NCI-H2107 (cell line): Measurements from ENCODE around the gene ZNF416.

Experiments
- DNase-seq: peaks from one replicate; lab custom pipeline; 2025; lab: John Stamatoyannopoulos, UW

ZNF416 gene

DNA sequence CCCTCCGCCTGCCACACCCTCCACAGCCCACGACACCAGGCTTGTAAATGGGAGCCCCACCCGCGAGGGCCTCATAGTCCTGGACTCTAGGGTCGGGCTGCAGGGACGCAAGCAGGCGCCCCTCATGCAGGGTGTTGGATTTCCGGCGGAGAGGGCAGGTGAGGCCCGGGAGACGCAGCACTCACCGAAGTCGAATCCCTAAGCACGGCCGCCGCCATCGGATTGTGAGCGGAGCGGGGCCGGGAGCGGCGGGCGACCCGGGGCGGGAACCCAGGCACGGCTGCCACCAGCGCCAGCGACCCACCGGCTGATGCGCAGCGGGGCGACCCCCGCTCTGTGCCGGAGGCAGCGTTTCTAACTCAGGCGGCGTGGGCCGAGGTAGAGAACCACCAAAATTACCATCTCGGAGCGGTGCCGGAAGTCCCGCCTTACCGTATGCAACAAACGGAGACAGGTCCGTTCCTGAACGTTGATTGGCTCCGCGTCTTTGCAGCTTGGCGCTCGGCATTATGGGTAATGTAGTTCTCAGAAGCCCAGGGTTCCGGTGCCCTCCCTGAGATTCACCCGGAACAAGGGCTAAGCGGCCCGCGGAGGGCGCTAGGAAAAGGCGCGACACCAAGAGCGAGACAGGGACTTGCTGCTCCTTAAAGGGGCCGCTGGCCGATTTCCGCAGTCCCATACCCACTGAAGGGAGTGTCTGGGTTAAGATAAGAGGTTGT, at the start of gene ZNF416:
Gene ZNF416 (minus strand): TSS at position 425 of the 719 bp plus-strand sequence. CDS start 207 bp downstream, at position 218.
- DNase-seq, result peak; percentile 88

DNA sequence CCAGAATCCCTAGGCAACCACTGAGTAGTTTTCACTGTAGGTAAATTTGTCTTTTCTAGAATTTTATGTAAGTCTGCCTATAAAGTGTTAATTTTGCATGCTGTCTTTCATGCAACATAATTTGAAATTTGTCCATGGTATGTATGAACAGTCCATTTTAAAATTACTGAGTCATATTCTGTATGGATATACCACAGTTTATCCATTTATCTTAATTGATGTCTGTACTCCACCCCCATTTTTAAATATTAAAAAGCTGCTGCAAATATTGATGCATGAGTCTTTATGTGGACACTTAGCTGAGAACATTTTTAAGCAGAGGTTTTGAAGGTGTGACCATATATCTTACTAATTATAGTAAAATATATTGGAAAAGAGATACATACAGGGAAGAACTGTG, 44.4 kb upstream of the ZNF416 start:
- no peak for DNase-seq

DNA sequence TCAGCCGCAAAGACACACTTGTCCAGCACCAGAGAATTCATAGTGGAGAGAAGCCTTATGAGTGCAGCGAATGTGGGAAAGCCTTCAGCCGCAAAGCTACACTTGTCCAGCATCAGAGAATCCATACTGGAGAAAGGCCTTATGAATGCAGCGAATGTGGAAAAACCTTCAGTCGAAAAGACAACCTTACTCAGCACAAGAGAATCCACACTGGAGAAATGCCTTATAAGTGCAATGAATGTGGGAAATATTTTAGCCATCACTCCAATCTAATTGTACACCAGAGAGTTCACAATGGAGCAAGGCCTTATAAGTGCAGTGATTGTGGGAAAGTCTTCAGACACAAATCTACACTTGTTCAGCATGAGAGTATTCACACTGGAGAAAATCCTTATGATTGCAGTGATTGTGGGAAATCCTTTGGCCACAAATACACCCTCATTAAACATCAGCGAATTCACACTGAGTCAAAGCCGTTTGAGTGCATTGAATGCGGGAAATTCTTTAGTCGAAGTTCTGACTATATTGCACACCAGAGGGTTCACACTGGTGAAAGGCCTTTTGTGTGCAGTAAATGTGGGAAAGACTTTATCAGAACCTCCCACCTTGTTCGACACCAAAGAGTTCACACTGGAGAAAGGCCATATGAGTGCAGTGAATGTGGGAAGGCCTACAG, 42.1 kb upstream of the ZNF416 start:
- DNase-seq, result no peak

DNA sequence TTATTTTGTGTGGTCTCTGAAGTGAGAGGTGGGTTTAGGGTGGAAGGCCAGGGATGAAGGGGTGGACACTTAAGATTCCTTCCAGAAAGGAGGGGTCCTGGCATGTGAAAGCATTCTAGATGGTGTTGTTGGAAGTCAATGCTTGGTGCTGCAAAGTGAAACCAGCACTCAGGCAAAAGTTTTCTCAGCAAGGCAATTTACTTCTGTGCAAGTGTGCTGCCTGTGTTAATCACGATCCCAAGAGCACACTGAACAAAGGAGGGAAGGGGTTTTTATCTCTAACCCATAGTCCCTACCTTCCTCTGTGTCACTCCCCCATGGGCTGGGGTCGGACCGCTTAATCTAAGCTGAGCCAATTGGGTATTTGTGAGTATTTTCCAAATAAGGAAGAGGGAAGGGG, 36.6 kb upstream of the ZNF416 start:
- no peak for DNase-seq

DNA sequence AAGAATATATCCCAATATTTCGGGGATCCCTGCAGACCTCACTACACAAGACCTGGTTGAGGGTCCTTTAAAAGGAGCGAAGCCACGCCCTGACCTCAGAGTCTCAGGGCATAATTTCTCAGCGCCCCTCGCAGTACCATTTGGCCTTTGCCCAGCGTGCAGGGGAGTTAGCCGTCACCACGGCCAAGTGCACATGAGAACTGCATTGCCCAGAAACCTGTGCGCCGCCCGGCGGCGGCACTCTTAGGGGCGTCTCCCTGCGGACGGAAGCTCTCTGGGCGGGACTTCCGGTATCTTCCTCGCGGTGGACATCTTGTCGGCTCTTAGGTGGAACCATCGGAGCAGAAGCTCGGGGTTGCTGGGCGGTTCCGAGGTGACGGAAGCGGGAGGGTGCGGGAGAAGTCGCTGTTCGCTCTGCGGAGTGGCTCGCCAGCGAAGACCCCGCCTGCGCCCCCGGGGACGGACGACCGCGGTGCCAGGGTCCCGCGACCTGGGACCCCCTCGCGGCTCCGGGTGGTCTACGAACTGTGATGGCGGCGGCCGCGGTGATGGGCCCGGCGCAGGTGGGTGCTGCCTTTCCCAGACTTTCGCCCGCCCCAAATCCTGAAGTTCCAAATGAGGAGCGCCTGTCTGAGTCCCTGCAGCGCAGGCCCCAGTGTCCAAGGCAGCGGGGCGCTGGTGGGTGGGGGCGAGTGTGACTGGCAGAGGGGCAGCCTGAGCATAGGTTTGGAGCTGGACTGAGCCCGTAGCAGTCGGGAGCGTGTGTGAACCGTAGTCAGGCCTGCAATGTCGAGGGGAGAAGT, 35.4 kb upstream of the ZNF416 start, which contains the start of gene ZNF134:
Gene ZNF134 (plus strand): TSS at position 302 of the 803 bp plus-strand sequence. CDS start 5,227 bp downstream, outside the sequence.
- DNase-seq, result peak; percentile 50

DNA sequence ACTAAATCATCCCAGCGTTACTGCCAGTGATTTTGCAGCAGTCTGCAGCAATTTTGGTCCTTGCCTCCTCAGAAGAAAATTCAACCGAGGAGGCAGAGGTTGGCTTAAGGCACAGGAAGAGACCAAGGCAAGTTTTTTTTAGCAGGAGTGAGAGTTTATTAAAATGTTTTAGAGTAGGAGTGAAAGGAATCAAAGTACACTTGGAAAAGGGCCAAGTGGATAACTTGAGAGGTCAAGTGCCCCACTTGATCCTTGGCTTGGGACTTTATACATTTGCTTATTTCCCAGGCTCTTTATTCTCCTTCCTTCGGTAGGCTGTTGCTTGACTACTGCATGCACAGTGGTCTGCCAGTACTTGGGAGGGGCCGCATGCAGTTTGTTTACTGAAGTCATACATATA, 32.4 kb upstream of the ZNF416 start:
- no peak for DNase-seq

DNA sequence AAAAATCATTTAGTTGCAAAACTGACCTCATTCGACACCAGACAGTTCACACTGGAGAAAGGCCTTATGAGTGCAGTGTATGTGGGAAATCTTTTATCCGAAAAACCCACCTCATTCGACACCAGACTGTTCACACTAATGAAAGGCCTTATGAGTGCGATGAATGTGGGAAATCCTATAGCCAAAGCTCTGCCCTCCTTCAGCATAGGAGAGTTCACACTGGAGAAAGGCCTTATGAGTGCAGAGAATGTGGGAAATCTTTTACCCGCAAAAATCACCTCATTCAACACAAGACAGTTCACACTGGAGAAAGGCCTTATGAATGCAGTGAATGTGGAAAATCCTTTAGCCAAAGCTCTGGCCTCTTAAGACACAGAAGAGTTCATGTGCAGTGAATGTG, 28.2 kb upstream of the ZNF416 start:
- DNase-seq, result no peak

DNA sequence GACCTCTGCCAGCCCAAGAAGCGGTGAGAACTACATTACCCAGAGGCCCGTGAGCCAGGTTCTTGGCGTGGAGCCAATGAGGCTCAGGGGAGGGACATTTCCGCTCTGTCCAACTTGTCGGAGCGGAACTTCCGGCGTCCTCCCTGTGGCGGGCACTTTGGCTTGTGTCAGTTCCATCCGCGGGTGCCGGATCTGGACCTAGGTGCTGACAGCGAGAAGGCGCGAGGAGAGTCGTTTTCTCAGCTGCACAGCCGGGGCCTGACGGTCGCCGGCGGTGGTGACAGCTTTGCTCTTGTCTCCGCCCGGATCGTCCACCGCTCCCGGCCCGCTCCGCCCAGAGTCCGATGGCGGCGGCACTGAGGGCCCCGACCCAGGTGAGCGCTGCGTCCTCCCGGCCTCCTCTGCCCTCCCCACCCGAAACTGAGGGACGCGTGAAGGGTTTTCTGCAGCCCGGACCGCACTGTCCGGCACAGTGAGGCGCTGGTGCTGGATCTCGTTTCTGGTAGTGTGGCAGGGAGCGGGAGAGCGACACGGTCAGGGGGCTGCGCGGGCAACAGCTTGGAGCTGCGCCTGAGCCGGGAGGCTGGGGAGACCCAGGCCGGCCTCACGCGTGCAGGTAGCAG, 21.2 kb upstream of the ZNF416 start, which contains the start of gene ZNF530:
Gene ZNF530 (plus strand): TSS at position 125 of the 623 bp plus-strand sequence. CDS start 4,461 bp downstream, outside the sequence.
- peak; percentile 81 for DNase-seq

DNA sequence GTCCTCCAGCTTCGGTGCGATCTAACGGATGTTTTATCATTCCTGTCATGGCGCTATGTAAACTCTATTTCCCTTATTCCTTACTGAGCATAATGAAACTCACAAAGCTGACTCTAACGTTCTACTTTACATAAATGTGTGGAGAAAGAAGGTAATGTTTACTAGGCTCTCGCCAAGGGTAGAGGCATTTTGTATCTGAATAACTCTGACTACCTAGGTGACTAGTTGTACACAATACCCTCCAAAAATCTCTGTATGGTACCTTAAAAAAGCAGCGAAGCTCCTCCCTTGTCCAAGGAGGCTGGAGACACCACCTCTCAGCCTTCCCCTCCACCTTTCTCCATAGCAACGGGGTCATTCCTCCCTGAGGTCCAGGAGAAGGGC, 20.7 kb upstream of the ZNF416 start:
- DNase-seq, result no peak

DNA sequence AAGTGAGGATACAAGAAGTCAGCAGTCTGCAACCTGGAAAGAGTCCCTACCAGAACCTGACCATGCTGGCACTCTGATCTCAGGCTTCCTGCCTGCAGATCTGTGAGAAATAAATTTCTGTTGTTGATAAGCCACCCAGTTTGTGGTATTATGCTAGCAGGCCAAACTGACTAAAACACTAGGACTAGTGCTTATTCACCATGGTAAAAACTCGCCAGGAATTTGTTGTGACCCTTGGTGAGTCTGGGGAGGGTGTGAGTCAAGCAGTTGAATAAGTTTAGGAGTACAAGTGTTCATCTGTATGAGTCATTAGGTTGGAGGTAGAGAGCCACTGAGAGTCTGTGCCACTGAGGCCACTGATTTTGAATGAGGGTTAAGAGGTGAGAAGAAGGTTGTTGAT, 8.8 kb upstream of the ZNF416 start:
- DNase-seq, result no peak

DNA sequence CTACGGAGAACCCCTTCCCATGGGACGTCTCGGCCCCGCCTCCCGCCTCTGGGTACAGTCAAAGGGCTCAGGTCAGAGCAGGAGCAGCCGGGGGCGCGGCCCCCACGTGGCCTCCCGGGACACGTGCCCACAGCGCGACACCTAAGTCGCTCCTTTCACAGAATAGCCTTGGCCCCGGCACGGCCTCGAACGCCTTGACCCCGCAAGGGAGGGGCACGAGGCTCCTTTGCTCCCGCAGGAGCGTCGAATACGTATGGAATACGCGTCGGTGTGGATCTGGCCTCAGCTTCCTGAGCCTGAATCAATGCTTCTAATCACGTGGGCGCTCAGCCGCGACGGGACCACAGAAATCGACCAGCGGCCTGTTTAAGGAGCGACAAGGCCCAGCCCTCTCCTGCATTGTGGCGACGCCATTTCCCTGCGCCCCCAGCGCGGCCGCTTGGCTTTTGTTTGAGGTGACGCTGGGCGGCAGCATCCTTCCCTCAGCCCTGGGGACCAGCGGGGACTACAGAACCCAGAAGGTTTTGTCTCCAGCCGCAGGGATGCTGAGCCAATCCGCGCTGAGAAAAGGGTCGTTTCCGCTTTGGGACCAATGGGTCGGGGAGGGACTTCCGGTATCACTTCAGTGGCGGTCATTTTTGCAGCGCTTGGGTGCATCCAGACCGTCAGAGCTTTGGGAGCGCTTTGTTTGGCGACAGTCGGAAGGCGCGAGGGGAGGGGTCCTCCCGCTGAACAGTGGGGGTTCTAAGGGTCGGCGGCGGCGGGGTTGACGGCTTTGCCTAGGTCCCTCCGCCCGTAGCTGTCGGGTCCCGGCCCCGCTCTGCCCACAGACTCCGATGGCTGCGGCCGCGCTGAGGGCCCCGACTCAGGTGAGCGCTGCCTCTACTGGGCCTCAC, 5.1 kb upstream of the ZNF416 start, which contains the start of gene ZIK1:
Gene ZIK1 (plus strand): TSS at position 625 of the 896 bp plus-strand sequence. CDS start 212 bp downstream, at position 837.
- peak; percentile 68 for DNase-seq

DNA sequence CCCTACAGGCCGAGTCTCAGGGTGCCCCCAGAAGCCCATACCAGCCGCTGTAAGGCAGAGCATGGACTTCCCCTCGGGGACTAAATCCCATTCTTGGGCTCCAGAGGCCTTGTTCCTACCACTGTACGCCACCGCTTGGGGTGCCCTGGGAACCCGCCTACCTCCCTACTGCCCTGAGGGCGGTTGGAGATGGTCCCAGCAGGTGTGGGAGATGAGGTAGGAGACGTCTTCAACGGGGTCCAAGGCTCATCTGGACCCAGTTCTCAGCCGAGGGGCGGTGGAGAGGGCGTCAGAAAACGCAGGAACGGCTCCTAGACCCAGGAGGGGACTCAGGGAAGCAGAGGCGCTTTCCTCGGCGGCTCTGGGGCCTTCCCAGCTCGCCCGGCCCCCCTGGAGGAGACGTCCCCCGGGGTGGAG, 4.4 kb upstream of the ZNF416 start:
- DNase-seq, result no peak

DNA sequence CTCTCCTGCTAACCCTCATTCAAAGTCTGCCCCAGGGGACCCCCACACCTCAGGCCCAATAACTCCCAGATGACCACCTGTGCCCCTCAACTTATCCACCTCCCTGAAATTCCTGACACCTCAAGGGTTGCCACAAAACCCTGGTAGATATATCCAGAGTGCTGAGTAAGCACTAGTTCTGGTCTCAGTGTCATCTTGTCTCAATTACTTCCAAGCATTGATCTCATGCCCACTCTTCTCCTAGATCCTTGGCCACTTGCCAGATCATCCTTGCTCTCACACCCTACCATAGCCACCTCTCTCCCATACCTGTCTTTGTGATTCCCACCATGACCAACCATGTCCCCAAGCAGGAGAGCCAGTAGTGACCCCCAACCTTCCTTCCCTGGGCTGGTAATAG, 2.0 kb downstream of the ZNF416 start:
- no peak for DNase-seq

DNA sequence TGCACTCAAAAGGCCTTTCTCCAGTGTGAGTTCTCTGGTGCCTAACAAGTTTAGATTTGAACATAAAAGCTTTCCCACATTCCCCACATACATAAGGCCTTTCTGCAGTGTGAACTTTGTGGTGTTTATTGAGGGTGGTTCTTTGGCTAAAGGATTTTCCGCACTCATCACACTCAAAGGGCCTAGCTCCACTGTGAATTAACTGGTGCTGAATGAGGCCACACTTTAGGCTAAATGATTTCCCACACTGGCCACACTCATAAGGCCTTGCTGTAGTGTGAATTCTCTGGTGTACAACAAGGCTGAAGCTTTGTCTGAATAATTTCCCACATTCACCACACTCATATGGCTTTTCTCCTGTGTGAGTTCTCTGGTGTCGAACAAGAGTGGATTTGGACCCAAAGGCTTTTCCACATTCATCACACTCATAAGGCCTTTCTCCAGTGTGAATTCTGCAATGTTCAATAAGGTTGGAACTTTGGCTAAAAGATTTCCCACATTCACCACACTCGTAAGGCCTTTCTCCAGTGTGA, 6.2 kb downstream of the ZNF416 start:
- no peak for DNase-seq

DNA sequence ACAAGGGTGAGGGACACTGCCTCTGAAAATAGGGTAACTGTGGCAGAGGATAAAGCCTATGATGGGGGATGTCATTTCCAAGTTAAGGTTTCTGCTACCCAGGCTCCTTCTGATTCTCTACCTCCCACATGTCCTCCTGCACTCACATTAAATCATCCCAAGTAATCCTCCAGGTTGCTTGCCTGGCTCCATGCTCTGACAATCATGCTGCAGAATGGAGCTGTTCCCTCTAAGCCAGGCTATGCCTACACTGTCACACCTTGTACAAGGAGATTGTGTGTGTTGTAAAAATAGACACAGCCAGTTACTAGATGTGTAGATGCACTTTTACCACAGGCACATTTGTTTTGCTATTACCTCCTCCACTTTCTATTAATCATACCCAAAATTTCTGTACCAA, 8.0 kb downstream of the ZNF416 start:
- DNase-seq, result no peak

DNA sequence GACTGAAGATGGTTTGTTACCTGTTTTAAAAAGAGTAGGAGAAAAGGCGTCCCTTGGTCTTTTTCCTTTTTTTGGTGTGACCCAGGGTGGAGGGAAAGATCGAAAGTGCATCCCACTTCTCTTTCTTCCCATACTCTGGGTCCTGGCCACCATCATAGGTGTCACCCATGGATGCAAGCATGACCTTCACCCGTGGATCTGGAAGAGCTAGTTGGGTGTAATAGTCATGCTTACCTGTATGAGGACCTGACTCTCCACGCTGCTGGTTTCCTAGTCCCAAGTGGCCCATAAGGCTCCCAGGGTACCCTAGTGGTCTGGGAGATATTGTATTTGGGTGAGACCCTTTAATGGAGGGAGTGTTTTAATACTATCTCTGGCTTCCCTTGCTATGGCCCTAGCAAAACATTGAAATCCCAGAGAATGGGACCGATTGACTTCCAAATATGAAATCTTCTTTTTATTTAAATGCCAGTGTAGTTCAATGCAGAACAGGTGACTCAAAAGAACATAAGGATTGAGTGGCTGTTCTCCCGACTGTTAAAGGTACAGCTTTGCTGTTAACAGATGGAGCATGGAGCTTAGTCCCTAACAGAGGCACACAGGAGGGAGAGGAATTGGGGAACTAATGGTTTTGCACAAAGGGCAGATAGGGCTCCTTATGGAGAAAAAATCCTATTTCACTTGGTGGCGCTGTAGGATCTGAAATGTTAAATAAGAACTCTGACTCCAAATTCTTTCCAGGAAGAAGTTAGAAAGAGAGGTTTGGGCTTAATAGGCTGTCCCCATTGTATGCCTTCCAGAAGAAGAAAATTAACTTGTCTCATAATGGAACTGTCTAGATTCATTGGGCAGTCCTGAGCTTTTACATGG, 12.1 kb downstream of the ZNF416 start:
- peak; percentile 1 for DNase-seq

DNA sequence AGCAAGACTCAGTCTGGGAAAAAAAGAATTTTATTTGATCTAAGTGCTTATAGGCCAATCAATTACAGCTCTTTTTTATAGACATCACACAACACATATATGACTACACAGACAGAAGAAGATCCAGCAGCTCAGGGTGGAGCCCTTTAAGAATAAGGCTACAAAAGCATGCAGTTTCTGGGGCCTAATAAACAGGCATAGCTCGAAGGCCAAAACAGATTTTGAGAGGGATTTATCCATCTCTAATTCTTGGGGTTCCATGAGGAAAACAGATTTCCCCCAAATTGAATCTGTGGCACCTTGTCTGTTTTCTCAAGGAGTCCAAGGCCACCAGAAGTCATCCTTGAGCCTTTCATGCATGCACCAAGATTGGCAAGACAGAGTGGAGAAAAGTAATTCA, 15.2 kb downstream of the ZNF416 start:
- no peak for DNase-seq

DNA sequence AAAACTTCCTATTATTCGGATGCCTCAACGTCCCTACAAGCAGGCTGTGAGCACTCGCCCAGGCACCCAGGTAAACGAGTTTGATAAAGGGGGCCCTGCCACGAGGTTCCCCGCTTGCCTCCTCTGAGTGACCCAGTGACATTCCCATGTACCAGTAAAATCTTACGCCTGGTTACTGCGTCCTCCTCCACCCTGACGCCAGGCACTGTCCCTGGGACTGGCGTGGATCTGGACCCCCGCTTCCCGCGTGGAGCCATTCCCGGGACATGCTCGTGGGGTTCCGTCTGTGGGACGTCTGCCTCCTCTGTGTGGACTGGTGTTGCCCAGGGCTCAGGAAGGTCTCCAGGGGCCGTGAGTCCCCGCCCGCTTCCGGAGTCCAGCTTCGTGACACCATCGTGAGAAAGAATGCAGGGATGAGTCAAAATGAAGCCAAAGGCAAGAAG, 18.6 kb downstream of the ZNF416 start:
- no peak for DNase-seq

DNA sequence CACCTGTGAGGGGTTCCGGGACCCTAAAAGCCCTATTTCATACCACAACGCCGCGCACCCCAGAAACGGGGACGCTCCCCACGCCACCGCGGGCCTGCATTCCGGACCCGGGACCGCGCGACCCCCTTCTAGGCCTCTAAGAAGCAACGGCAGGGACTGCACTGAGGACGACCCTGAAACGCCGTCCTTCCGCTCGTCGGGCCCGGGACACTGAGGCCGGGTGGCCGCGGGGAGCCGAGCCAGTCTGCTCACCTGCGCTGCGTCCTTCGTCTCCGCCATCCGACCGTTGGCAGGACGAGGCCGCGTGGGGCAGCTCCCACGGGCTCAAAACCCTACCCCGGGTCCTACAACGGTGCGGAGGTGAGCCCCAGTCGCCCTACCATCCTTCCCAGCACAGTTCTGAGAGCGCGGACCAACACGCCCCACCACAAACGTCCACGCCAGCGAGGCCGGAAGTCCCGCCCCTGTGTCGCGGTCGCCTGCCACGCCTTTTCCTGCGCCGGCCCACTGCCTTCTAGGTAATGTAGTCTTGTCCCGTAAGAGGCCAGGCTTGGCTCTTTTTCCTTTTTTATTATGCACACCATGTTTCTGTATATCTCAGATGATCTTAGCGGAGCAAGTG, 19.2 kb downstream of the ZNF416 start, which contains the start of gene ZNF550:
Gene ZNF550 (minus strand): TSS at position 460 of the 622 bp plus-strand sequence. CDS start 181 bp downstream, at position 279.
- peak; percentile 48 for DNase-seq
